HG03108 (cell line): Measurements from ENCODE around the gene H1-8.
A peak's percentile ranks its signal among the peaks of the same experiment; 100 is the strongest.
"Not testable (repeated sequence)": the region's sequence is repeated elsewhere in the genome, so short reads cannot be mapped to it uniquely, and the experiment has no call there.

Source experiments
- ATAC-seq: cut with Tn5 transposase; IDR thresholded peaks from one replicate; pipeline ENCODE4 v1.9.1; 2021; ENCODE audit warnings: moderate library complexity; ENCODE audit not compliant: unreplicated experiment

Gene H1-8

DNA sequence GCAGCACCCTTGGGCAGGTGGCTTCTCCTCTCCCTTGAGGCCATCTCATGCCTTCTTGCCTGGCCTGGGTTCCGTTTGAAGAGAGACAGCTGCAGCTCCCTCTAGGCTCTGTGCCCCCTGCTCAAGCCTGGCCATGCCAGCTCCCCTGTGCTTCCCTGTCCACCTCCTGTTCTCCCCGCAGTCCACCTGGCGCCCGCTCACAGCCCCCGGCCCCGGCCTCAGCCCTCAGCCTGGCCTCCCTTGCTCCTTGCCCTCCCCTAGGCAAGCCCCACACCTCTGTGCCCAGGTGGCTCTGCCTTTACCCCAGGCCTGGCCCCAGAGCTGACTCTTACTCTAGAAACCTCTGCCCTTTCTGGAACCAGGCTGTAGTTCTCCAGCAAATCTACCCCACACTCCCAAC, 28.4 kb upstream of the H1-8 start:
- no peak for ATAC-seq

DNA sequence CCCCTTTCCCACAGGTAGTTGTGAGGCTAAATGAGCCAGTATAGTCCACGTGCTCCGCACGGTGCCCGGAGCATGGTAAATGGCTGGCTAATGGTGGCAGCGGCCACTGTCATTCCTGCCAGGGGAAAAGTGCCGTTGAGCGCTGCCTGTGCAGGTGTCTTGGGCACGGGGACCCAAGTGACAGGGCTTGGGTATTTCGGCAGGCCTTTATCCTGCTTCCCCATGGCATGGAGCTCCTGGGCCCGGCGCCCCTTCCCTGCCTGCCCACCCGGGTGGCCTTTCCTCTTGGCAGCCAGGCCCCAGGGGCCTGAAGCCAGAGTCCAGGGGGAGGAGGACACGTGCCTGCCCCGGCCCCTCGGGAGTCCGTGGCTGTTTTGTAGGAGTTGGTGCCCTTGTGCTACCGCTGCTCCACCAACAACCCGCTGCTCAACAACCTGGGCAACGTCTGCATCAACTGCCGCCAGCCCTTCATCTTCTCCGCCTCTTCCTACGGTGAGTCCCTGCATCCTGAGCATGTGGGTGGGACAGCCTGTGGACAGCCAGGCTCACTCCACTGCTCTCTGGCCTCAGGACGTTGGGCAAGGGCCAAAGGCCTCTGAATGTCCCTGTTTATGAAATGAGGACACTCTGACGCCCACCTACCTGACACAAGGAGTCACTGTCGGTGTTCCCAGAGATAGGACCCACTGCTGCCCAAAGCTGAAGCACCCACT, 27.7 kb upstream of the H1-8 start:
- ATAC-seq, result not testable (repeated sequence)

DNA sequence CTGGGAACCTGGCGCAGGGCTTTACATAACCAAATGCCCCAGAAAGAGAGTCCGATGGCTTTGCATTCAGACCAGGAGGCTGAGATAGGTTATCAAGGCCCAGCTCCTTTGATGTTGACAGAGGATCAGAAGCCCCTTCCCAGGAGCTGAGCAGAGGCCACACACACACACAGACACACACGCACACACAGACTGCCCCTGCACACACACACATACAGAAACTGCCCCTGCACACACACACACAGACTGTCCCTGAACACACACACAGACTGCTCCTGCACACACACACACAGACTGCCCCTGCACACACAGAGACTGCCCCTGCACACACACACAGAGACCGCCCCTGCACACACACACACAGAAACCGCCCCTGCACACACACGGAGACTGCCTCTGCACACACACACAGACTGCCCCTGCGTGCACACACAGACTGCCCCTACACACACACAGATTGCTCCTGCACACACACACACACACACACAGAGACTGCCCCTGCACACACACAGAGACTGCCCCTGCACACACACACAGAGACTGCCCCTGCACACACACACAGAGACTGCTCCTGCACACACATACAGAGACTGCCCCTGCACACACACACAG, 27.0 kb upstream of the H1-8 start:
- ATAC-seq, result not testable (repeated sequence)

DNA sequence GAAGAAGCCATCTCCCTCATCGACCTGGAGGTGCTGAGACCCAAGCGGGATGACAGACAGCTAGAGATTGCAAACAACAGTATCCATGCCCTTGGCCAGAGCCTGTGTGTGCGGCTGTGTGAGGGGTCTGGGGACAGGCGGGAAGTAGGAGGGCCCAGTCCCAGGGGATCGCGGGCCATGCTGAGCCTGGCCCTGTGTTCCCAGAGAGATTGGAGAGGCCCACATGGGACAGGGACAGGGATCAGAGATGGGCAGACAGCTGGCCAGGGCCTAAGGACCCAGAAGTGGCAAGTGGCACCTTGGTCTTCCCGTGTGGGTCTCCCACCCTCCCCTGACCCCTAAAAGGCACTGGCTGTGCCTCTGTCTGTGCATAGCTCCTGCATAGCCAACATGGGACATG, 25.5 kb upstream of the H1-8 start:
- ATAC-seq, result no peak

DNA sequence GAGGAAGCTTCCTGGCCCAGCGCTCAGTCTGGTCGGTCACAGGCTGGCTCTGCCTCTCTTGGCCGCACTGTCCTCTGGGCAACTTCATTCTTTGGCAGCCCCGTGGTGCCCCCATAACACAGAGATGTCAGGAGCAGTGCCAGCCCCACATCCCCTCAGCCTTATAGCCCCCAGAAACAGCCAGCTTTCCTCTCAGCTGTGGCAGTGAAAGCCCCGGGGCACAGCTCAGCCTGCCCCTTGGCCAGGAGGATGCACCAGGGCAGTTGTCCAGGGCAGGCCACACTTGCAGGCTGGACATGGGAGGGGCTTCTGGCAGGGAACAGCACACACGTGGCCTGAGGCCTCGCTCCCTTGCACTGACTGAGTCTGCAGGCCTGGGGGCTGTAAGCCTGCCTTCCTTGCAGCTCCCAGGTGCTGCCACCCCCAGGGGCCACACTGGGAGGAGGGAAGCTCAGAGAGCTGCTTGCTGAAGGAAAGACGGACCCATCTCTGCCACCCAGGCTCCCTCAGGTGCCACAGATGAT, 24.9 kb upstream of the H1-8 start:
- ATAC-seq, result no peak

DNA sequence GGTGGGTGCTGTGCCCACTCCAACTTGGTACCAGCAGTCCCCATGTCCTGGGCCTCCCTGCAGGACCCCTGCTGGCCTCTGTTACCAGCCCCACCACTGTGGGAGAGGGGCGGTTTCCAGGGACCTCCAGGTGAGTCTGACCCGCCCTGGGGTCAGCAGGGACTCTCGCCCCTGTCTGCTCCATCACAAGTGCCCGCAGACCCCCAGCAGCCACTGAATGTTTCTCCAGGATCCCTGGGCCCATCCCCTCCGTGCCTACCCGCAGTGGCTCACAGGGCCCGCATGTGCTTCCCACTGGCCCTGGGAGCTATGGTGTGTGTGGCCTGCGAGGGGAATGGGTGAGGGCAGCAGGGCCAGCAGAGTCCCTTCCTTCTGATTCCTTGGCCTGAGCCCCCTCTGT, 24.4 kb upstream of the H1-8 start:
- no peak for ATAC-seq

DNA sequence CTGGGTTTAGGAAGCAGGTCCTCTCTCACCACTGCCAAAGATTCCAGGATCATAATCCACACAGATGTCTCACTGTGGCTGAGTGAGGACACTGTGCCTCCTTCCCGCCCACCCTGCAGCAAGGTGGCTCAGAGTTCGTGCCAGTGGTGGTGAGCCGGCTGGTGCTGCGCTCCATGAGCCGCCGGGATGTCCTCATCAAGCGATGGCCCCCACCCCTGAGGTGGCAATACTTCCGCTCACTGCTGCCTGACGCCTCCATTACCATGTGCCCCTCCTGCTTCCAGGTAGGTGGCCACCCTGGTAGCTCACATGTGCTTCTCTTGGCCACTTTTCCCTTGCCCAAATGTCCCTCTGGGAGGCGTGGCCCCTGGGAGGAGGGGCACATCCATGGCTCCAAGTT, 23.5 kb upstream of the H1-8 start:
- ATAC-seq, result no peak

DNA sequence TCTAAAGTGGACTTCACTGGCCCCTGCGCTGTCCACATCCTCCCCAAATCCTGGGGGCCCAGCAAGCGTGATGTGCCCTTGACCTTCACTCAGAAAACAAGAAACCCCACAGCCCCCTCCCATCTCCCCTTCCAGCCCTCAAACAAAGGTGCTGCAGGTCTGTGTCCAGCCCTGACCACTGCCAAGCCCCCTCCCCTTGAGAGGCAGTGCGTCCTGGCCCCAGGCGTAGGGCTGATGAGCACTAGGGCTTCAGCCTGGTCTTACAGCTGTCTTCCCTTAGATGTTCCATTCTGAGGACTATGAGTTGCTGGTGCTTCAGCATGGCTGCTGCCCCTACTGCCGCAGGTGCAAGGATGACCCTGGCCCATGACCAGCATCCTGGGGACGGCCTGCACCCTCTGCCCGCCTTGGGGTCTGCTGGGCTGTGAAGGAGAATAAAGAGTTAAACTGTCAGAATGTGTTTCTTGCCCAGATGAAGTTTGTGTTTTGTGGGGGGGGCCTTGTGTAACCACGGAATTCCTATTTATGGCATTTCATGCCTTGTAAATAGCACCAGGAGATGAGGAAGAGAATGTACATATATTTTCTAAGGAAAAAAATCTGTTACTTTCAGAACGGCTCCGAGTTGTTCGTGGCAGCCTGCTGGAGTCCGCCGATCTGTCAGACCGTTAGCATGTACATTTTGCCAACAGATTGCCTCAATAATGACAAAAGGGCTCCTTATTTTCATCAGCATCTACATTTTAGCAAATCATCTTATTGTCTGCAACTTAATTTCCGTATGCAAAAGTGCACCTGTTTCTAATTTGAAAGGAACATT, 22.9 kb upstream of the H1-8 start:
- ATAC-seq, result no peak

DNA sequence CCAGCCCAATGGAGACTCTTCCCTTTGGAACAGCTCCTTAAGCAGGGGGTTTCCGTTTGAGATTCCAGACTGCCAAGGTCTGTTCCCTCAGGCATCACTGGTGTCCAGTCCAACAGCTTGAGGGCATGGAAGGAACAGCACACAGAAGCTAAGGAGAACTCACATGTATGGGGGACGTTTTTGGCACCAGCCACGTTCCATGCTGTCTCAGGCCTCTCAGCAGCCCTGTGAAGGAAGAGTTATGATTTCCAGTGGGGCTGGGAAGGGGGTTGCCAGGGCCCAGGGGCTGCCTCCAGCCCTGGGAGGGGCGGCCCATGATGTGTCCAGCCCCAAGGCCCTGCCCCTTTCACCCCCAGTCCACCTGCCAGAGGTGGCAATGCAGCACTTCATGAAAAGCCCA, 22.0 kb upstream of the H1-8 start:
- ATAC-seq, result no peak

DNA sequence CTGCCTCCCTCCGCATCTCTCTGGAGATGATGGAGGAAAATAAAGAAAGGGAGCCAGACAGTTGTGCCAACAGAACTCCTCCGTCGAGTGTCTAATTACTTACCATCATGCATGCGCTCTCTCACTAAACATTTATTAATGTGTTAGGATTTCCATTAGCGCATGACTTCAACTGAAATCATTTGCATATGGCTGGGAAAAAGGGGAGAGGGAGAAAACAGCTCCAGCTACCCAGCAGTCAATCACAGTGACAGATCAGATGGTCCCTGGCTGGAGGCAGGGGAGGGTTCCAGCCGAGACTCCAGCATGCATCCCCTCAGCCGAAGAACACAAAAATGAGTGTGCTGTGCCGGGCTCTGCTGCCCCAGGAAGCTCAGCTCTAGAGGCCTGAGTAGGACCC, 21.4 kb upstream of the H1-8 start:
- ATAC-seq, result no peak

DNA sequence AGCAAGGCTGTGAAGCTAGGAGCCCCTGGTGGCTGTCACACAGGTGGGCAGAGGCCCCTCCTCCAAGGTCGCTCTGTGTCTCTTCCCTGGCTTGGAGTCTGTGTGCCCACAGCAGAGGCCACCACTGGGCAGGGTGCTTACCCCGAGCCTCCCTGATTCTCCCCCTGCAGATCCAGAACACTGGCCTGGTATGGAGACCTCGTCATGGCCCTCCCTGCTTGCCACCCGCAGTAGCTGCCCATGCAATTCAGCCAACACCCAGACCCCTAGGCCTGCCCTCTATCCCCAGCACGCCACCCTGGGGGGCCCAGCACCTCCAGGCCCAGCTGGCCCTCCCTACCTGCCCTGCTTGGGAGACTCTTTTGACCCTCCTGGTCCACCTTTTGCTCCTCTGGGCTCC, 20.0 kb upstream of the H1-8 start:
- no peak for ATAC-seq

DNA sequence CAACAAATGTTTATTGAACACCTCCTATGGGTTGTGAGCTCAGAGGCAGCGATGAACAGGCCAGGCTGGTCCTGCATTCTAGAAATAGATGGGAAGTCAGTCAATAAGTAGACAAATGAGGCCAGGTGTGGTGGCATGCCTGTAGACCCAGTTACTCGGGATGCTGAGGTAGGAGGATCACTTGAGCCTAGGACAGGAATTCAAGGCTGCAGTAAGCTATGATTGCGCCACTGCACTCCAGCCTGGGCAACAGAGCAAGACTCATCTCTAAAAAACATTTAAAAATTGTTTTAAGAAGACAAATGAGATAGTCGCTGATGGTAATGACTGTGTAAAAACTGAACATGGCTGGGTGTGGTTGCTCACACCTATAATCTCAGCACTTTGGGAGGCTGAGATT, 18.9 kb upstream of the H1-8 start:
- ATAC-seq, result no peak

DNA sequence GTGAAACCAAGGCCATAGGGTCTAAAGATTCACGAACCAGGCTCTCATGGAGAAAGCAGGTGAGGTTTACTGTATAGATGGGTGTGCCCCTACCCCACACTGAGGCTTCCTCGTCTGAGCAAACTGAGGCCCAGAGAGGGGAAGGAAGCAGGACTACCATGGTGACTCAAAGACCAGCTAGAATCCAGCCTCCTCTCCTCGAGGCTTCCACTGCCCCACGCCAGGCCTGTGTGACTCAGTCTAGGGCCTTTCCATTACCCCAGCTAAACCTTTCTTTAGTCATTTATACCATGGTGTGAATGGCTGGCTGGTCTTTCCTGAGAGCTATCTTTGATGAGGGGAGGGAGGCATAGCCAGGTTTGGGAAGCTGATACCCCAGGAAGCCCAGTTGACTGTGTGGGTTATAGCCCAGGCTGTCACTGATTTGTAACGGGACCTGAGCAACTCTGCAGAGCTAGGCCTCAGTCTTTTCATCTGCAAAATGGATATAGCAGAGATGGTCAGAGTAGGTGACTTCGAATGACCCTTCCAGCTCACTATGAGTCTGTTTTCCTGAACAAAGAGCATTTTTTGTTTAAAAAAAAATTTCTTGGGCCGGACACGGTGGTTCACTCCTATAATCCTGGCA, 17.5 kb upstream of the H1-8 start:
- ATAC-seq, result no peak

DNA sequence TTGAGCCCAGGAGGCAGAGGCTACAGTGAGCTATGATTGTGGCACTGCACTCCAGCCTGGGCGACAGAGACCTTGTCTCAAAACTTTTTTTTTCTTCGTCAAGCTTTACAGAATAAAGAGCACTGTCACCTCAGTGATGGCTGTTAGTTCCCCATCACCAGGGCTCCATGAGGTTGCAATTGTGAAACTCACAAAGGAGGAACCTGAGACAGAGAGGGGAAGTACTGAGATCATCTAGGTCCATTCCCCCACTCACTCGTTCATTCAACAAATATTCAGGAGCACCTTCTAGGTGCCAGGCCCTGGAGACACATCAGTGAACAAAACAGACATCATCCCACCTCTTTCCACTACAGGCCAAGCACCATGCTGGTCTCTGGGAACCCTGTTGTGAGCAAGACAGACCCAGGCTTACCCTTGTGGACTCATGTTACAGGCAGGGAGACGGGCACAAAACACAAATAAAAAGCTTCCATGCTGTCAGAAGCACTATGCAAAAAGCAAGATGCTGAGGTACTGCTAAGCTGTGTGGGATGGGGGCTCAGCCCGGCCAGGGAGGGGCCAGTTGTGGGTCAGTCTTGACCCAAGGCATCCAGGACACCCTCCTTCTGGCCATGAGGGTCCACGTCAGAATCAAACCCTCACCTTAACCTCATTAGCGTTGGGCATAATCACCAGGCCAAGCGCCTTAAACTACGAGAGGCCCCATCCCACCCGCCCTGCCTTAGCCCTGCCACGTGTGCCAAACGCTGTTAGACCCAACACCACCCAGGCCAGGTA, 16.7 kb upstream of the H1-8 start:
- ATAC-seq, result peak; percentile 91

DNA sequence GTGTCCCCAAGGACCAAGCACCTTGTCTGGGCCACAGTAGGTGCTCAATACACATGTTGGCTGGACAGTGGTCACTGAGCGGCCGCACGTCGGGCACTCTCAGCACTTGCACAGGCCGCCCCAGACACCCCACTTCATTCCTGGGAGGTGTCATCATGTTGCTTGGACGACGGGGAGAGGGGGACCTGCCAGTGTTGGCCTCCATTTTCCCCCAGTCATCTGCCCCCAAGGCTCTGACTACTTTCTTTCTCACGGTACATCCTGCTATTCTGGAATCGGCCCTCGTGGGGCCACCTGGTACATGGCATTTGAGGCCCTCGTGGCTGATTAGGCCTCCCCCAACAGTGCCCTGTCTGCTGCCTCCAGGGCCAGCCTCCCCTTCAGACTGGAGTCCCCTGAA, 15.7 kb upstream of the H1-8 start:
- no peak for ATAC-seq

DNA sequence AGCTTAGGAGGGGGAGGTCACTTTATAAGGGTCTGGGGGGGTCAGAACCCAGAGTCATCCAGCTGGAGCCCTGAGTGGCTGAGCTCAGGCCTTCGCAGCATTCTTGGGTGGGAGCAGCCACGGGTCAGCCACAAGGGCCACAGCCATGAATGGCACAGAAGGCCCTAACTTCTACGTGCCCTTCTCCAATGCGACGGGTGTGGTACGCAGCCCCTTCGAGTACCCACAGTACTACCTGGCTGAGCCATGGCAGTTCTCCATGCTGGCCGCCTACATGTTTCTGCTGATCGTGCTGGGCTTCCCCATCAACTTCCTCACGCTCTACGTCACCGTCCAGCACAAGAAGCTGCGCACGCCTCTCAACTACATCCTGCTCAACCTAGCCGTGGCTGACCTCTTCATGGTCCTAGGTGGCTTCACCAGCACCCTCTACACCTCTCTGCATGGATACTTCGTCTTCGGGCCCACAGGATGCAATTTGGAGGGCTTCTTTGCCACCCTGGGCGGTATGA, 14.3 kb upstream of the H1-8 start, which contains the start of gene RHO:
Gene RHO (plus strand): TSS at position 51 of the 512 bp plus-strand sequence. CDS start 95 bp downstream, at position 146.
- no peak for ATAC-seq

DNA sequence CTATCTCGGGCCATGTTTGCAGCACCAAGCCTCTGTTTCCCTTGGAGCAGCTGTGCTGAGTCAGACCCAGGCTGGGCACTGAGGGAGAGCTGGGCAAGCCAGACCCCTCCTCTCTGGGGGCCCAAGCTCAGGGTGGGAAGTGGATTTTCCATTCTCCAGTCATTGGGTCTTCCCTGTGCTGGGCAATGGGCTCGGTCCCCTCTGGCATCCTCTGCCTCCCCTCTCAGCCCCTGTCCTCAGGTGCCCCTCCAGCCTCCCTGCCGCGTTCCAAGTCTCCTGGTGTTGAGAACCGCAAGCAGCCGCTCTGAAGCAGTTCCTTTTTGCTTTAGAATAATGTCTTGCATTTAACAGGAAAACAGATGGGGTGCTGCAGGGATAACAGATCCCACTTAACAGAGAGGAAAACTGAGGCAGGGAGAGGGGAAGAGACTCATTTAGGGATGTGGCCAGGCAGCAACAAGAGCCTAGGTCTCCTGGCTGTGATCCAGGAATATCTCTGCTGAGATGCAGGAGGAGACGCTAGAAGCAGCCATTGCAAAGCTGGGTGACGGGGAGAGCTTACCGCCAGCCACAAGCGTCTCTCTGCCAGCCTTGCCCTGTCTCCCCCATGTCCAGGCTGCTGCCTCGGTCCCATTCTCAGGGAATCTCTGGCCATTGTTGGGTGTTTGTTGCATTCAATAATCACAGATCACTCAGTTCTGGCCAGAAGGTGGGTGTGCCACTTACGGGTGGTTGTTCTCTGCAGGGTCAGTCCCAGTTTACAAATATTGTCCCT, 13.4 kb upstream of the H1-8 start:
- no peak for ATAC-seq

DNA sequence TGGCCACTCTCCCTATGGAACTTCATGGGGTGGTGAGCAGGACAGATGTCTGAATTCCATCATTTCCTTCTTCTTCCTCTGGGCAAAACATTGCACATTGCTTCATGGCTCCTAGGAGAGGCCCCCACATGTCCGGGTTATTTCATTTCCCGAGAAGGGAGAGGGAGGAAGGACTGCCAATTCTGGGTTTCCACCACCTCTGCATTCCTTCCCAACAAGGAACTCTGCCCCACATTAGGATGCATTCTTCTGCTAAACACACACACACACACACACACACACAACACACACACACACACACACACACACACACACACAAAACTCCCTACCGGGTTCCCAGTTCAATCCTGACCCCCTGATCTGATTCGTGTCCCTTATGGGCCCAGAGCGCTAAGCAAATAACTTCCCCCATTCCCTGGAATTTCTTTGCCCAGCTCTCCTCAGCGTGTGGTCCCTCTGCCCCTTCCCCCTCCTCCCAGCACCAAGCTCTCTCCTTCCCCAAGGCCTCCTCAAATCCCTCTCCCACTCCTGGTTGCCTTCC, 12.7 kb upstream of the H1-8 start:
- ATAC-seq, result no peak

DNA sequence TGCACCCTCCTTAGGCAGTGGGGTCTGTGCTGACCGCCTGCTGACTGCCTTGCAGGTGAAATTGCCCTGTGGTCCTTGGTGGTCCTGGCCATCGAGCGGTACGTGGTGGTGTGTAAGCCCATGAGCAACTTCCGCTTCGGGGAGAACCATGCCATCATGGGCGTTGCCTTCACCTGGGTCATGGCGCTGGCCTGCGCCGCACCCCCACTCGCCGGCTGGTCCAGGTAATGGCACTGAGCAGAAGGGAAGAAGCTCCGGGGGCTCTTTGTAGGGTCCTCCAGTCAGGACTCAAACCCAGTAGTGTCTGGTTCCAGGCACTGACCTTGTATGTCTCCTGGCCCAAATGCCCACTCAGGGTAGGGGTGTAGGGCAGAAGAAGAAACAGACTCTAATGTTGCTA, 12.2 kb upstream of the H1-8 start:
- no peak for ATAC-seq
